Suppressor macrophage treated with lipopolysaccharide for 1 hour (primary cell): ENCODE measurements around the gene FBXL14.

Experiments used
- DNase-seq, 3 donors: peaks; one replicate each; pipeline ENCODE4 v3.0.0-alpha.2; 2020 to 2022

Gene FBXL14

GRCh38 chr12:1532375-1533165 is 61.8 kb downstream of the FBXL14 start:
- DNase-seq = no peak

GRCh38 chr12:1531654-1532374 is 62.6 kb downstream of the FBXL14 start:
- no peak for DNase-seq

GRCh38 chr12:1531153-1531653 is 63.2 kb downstream of the FBXL14 start:
- peak in 2 of 3 donors; percentile 21 to 37 for DNase-seq

GRCh38 chr12:1530592-1531152 is 63.7 kb downstream of the FBXL14 start:
- DNase-seq = peak in 1 of 3 donors; percentile 43

- DNase-seq = peak in 2 of 3 donors; percentile 35 to 61
Observed at GRCh38 chr12:1529862-1530591, 64.4 kb downstream of the FBXL14 start.

- no peak for DNase-seq
Observed at GRCh38 chr12:1529228-1529861, 65.0 kb downstream of the FBXL14 start.

GRCh38 chr12:1528791-1529190 is 65.6 kb downstream of the FBXL14 start:
- no peak for DNase-seq

GRCh38 chr12:1527789-1528188 is 66.6 kb downstream of the FBXL14 start:
- DNase-seq = peak; percentile 53 to 61 (median 58)

GRCh38 chr12:1525858-1526257 is 68.5 kb downstream of the FBXL14 start:
- DNase-seq = no peak

- DNase-seq = no peak
Observed at GRCh38 chr12:1523558-1524050, 70.8 kb downstream of the FBXL14 start.

- no peak for DNase-seq
Observed at GRCh38 chr12:1523046-1523445, 71.3 kb downstream of the FBXL14 start.

GRCh38 chr12:1519642-1520041 is 74.7 kb downstream of the FBXL14 start:
- DNase-seq = no peak

GRCh38 chr12:1518591-1519516 is 75.5 kb downstream of the FBXL14 start:
- DNase-seq = no peak

GRCh38 chr12:1517734-1518525 is 76.5 kb downstream of the FBXL14 start:
- DNase-seq = no peak

GRCh38 chr12:1517007-1517406 is 77.4 kb downstream of the FBXL14 start:
- DNase-seq = no peak
